GM18867 (cell line): ENCODE measurements around the gene BMAL1.

Experiments used
- ATAC-seq: cut with Tn5 transposase; IDR thresholded peaks from one replicate; pipeline ENCODE4 v1.9.1; 2021; ENCODE audit warnings: mild to moderate bottlenecking, moderate library complexity; ENCODE audit not compliant: unreplicated experiment

The BMAL1 gene

DNA sequence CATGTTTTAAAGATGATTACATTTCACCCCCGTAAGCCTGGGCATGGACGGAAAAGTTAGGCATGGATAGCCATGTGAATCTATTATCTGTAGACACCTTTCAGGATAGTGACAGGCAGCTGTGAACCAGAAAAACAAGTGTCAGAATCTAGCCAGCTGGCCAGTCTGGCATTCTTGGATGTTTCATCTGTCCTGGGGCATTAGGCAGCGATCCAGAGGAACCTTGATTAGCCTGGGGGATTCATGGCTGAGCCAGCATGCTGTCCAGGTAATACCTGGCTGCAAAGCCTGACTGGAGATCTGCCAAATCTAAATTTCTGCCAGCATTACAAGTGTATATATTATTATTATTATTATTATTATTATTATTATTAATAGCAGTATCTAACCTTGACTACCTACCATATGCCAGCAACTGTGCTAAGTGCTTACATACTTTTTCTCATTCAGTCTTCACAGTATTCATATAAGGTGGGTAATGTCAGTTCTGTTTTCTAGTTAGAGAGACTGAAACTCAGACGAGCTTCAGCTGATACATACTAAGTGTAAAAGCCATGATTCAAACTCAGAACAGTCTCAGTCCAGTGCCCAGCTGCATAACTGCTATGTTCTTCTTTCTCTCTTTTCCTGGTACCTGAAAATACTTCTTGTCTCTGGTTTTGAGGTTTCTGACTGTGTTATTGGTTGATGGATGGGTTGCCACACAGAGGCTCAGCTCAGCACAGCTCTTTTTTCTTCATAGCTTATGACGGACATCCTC, 12.8 kb downstream of the BMAL1 start:
- ATAC-seq: no peak

GRCh38 chr11:13291361-13291760, 13.8 kb downstream of the BMAL1 start:
- no peak for ATAC-seq

GRCh38 chr11:13291800-13292199, 14.2 kb downstream of the BMAL1 start:
- ATAC-seq: no peak

DNA sequence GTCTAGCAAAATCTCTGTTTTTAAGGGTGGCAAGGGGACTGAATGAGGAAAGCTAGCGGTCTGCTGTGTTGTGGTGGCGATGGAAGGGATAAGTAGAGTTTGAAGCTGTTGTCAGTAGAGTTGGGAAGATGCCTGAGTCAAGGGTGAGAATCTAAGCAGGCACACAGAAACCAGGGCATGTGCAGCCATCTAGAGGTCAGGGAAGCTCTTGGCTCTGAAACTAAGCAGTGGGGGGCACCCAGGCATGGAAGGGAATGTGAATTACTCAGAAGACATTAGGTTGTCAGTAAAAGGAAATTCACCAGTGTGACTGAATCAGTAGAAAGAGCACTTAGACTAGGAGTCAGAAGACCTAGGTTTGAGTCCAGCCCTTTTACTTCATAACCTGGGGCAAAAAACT, 15.4 kb downstream of the BMAL1 start:
- ATAC-seq: no peak

- ATAC-seq: no peak
These were observed 16.6 kb downstream of the BMAL1 start for GRCh38 chr11:13294178-13294577.

DNA sequence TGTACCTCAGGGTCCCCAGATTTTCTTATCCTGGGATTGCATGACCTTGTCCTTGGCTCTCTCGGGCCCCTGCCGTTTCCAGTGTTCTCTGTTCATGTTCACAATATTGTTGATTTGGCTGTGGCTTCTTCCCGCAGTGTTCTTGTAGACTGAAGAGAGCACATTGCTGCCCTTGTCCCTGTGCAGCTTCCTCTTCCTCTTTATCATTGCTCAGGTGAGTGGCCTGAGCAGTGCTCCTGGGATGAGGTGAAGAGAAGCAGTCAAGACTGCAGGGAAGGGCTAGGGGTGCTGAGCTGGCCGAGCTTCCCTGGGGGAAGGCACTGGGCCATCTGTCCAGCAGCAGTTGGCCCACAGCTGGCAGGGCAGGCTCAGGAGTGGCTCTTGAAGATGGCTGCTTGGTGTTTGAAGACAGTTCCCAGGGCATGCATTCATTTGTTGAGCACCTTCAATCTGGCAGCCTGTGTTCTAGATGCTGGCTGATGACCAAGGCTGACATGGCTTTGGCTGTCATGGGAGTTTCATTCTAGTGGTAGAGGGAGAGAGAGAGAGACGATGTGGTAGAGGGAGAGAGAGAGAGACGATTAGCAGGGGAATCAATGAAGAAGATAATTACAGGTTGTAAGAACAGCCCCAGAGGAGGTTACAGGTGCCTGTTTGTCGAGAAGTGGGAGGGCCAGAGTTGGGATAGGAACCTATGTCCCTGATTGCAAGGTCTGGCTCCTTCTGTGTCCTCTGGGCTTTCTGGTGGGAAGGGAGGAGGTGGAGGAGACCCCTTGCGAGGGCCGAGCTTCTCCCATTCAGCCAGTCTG, 17.4 kb downstream of the BMAL1 start:
- ATAC-seq: no peak

GRCh38 chr11:13297308-13297916, 19.8 kb downstream of the BMAL1 start:
- ATAC-seq: no peak

- no peak for ATAC-seq
These were observed 20.3 kb downstream of the BMAL1 start for GRCh38 chr11:13297917-13298356.

- ATAC-seq: no peak
These were observed 21.2 kb downstream of the BMAL1 start for GRCh38 chr11:13298765-13299164.

GRCh38 chr11:13301522-13301921, 23.9 kb downstream of the BMAL1 start:
- ATAC-seq: no peak

- no peak for ATAC-seq
These were observed 24.9 kb downstream of the BMAL1 start for GRCh38 chr11:13302420-13302958.

- ATAC-seq: no peak
These were observed 26.4 kb downstream of the BMAL1 start for GRCh38 chr11:13303668-13304649.

- ATAC-seq: no peak
These were observed 27.2 kb downstream of the BMAL1 start for GRCh38 chr11:13304655-13305335.

GRCh38 chr11:13308704-13309103, 31.1 kb downstream of the BMAL1 start:
- no peak for ATAC-seq

GRCh38 chr11:13309156-13309555, 31.6 kb downstream of the BMAL1 start:
- ATAC-seq: no peak

- no peak for ATAC-seq
These were observed 32.9 kb downstream of the BMAL1 start for GRCh38 chr11:13310443-13310842.

- ATAC-seq: no peak
These were observed 34.0 kb downstream of the BMAL1 start for GRCh38 chr11:13311570-13311969.

DNA sequence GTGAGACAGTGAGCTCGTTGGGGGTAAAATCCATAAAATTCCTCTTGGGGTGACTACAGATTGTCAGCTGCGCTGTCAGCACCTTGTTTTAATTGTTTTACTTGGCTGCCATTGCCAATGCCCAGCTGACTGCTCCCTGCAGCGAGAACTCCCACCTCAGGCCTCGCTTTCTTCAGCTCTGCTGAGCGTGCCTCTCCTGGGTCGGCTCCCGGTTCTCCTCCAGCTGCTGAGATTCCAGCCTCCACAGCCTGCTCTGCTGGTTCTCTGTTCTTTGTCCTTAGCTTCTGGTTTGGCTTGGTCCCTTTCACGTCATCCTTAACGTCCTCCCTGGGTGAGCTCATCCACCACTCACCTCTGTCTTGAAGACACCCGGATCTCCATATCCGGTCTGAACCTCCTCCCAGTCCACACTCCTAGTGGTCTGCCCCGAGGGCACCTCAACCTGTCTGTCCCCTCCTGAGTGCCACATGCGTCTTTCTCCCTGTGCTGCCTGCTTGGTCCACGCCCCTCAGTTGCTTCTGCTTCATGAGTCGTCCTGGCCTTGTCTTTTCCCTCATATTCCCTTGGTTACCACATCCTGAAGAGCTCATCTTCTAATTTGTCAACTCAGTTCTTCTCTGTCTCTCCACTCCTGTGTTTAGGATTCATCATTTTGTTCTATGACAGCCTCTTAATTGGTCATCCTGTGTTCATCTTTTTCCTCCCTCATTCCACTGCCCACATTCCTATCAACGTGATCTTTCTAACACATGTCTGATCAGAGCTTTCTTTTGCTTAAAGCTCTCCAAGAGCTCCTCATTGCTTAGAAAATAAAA, 35.6 kb downstream of the BMAL1 start:
- no peak for ATAC-seq
